NCI-H524 treated with DMSO at 0.1 percent for 48 hours (cell line): Measurements from ENCODE around the gene ZBTB33.

ENCODE experiments used
- DNase-seq: peaks from one replicate; lab custom pipeline; 2025; lab: John Stamatoyannopoulos, UW

ZBTB33 gene

DNA sequence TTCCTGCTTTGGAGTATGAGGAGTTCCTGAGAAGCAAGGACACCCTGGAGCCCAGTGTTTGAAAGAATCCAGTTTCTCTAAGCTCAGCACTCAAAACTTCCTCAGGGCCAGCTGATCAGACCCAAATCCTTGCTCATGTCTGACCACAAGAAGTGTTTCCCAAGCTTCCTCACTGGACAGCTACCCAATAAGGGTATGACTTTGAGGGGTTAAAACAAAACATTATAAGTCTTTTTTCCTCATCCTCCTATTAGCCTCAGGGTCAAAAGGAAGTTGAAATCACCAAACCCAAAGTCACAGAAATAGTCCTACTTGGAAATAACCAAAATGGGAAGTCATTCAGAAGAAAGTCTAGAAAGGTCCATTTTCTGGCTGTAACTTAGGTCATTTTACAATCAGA is 13.7 kb downstream of the ZBTB33 start:
- no peak for DNase-seq

DNA sequence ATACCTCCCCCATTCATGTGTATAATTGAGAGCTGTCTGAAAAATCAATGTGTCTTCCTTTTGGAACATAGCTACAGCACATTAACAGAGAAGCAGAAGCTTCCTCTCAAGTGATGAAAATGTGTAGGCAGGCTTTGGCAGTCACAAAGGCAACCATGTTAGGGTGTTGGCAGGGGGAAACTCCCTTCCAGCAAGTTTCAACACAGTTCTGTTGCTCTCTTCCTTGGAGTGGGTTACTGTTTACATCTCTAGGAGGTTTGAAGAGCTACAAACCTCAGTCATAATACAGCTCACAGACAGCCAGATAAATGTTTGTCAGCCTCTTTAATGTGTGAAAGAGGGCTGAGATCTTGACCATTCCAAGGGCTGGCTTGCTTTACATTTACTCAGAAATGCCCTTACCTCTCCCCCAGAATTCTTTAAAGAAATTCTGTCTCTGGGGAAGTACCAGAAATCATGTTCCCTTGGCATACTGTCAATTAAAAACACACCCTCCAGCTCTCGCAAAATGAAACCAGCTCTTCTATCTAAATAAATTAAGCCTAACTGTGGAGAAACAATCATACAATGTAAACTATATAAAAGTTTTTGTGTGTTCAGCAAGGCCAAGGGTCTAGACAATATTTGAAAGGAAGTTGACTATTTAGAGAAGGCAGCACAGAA is 18.9 kb downstream of the ZBTB33 start:
- DNase-seq = no peak

DNA sequence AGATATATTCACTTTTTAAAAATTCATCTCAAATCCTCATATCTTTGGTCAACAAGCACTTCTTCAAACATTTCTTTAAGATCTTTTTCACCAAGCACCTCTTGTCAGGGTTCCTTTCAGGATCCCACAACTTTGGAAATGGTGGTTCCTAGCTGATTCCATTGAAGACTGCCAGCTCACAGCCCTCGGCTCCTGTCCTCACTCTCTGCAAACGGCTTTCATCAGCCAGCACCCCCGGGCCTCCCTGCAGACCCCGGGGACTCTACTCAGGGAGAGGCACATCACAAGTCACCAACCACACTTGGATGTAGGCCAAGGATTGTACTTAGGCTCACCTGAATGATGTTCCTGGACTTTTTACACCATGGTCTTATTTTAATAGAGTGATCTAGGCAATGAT is 20.0 kb downstream of the ZBTB33 start:
- DNase-seq = no peak

DNA sequence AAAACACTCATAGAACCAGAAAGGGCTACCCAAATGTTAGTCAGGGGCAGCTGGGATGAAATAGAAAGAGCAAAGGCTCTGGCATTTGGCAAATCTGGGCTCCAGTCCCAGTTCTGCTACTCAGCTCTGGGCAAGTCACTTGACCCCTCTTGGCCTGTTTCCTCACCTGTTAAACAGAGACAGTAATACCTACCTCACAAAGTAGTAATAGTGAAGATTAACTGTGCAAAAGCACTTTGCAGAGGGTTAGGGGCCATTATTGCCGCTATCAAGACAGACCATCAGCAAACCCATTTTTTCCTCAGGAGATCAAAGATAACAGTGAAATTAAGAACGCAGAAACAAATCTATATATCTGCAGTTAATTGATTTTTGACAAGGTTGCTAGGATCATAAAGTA is 20.6 kb downstream of the ZBTB33 start:
- DNase-seq = no peak

DNA sequence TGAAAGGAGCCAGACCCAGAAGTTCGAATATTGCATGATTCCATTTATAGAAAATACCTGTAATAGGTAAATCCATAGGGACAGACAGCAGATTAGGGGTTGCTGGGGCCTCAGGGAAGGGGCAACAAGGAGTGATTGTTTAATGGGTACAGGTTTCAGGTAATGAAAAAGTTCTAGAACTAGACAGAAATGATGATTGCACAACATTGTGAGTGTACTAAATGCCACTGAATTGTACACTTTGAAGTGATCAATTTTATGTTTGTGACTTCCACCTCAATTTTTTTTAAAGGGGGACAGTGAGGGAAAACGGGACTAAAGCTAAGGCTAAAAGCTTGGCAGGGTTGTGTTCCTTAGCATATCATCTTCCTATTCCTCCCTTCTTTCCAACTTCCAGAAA is 23.5 kb downstream of the ZBTB33 start:
- DNase-seq = no peak

DNA sequence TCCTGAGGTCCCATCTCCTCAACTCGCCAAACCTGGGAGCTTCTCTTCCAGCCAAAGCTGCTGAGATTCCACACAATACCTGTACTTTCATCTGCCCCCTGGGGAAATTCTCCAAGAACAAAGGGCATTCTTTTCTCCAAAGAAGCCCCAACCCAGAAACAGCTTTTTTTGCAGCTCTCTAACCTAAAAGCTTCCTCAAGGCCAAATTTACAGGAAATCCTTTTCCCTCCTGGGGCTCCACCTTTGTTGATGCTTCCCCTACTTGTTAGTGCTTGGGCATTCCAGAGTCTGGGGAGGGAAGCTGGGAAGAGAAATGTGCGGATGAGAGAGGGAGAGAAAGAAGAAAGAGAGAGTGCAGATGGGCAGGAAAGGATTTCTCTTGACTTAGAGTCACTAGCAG is 24.3 kb downstream of the ZBTB33 start:
- DNase-seq = no peak

DNA sequence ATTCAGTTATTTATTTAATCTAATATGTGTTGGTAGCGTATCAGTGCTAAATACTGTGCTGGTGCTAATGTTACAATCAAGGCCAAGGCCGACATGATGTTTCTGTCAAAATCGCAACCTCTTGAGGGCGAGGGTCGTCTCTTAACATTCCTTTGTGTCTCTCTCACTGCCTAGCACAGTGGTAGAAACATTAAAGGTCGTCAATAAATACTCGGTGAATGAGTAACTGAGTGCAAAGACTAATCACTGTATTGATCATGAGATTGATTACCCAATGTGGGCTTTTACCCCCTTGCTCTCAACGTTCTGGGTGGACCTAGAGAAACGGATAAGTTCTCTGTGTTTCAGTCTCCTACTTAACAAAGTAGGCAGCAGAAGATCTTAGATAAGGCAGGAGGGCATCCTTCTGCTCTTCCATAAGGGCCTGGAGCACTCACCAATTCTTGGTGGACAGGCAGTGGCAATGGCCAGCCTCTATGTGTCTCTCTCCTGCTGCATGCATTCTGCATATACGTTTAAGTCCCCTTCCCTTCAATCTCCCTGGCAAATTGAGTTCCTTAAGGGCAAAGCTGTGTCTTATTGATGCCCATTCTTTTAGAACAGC is 30.5 kb downstream of the ZBTB33 start:
- no peak for DNase-seq

DNA sequence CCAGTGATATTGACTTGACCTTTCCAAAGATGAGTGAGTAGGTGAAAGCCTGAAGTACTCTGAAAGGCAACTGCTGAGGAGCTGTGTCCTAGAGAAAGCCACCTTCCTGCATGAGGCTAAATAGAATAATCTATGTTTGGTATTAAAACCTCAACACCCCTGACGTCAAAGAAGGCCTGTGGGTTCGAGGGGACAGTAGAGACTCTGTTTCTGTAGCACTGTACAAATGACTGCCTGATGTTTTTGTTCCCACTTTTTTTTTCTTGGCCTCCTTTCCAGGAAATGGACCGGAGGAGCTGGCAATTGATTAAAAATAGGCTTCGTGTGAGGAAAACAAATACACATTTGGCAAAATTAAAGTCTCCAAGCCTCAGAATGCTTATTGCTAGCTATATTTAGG is 31.1 kb downstream of the ZBTB33 start:
- DNase-seq = no peak

DNA sequence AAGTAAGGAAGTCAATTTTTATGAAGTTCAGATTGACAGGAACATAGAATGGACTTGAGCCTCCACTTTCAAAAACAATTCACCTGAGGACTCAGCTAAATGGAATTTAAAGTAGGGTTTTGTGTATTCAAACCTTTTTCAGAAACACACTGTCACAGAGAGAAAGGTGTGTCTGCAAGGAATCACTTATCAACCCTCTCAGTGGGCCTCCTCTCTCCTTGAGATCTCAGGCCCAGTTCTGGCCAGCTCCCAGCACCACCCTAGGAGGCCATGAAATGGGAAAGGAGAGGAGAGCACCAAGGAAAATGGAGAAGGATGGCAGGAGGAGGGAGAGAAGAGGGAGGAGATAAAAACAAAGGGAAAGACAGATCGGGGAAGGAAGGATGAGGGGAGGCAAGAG is 32.1 kb downstream of the ZBTB33 start:
- DNase-seq = no peak

DNA sequence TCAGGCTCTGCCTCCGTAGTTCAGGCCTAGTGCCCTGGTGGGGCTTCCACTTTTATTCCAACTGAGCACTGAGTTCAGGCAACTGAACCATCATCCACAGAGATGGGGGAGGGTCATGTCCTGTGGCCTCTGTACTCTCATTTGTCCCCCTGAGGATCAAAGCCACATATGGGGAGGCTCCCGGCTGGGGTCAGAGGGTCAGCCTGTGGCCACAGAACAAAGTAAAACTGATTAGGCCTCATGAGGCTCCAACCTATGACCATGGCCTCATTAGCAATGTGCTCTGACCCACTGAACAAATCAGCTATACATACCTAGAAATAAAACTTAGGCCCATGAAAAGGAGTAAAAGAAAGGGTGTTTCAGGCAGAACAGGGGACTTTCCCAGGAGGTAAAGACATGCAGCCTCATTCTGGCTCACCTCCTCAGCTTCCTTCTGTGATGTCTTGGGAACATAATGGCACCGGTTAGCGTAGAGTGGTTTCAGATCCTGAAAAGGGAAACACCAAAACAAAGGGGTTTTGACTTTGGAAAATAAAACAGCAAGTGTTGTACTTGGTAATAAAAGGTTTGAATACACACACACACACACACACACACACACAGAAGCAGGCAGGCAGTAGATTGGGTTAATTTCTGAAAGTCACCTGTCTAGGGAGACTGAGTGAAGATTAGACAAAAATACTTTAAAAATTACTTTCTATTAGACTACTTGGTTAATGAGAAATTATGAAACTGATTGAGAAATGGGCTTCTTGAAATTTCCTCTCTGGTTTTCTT is 36.3 kb downstream of the ZBTB33 start:
- no peak for DNase-seq

DNA sequence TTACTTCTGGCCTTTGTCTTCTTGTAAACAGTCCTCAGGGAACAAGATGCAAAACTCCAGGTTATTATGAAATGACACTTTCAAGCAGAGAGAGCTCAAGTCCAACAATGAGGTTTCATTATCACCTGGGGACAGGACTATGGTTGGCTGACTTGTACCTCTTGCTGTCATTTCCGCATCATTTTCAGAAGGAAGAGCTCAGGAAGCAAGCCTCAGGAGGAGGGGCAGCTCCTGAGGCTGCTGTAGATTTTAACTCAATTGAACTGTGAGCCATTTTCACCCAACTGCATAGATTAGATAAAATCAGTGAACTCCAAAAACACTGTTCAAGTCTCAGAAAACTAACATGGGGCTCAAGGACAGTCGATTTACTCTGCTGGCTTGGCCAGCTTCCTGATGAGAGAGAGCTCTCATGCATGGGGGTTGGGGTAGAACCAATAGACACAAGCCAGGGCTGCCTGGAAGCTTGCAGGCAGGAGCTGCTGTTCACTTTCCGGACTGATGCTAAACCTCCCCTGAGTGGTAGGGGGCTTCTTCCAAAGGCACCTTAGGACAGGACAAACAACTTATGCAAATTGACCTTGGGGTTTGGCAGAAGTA is 37.0 kb downstream of the ZBTB33 start:
- DNase-seq = no peak

DNA sequence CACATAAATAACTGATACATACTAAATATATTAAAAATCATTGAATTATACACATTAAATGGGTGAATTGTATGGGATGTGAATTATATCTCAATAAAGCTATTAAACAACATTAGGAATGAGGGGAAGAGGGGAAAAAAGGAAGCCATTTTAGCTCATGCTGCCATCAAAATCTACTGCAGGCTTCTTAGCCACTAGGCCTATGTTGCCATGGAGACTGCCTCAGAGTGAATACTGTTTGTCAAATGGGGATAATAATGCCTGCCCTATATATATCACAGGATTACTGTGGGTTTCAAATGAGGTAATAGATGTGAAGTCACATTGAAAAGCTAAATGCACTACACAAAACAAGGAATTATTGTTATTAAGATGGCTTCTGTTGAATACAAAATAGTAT is 39.5 kb downstream of the ZBTB33 start:
- no peak for DNase-seq

DNA sequence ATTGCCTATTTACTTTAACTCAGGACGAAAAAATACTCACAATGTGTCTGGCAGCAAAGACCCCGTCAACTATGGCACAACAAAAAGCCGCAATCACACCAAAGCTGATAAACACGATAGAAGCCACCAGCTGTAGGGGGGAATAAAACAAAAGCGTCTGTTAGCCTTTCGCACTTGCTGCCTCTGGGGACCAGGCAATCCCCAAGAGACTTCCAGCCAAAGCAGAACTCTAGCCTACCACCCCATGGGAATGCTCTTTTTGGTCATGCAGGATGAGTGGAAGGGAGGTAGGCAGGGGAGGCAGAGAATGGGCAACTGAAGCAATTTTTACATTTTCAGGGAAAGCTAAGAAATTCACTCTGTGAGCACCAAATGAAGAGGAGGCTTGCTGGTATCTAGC is 40.6 kb downstream of the ZBTB33 start:
- DNase-seq = no peak

DNA sequence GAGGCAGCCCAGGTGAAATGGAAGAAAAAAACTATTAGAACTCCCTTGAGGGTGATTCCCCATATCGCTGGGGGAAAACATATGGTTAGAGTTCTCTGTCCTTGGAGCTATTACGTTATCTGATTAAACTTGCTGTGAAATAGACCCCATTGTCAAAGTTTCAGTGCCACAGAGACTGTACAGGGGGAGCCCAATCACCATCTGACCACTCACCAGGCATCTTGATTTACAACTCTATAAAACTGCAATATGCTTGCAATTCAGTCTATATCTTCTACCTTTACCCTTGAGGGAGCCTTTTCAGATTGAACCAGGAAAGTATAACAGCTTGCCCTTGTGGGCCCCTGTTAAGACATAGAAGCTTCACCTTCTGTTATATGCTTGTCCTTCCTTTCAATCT is 42.4 kb downstream of the ZBTB33 start:
- DNase-seq = no peak

DNA sequence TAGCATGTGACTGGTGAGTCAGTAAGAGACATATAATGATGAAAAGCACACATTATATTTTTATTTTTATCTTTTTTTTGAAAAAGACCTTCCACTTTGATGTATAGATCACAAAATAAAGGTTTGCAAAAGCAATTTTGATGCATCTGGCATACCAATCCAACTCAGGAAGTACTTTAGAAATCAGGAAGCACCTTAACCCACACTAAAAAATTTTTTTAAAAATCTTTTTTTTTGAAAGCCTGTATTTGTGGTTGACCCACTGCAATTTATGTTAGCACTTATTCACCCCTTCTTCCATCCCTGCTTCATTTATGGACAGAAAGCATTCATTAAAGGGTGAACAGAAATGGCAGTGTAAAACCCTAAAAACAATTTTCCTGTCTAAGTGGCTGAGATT is 44.0 kb downstream of the ZBTB33 start:
- no peak for DNase-seq

DNA sequence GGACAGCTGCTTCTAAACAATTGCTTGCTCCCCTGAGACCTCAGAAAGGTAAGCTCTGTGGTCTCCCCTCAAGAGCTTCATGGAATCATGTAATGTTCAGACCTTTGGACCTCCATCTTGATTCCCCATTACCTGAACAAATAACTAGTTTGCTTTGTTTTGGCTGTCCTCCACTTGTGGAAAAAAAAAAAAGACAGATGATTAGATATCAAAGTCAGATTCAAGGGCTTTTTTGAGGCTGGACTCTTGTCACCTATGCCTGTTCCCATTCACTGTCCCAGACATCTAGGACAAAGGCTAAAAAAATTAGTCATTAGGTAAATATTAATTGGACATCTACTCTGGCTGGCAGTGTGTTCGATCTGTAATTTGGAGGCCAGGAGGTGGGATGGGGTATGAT is 47.3 kb downstream of the ZBTB33 start:
- DNase-seq = no peak

DNA sequence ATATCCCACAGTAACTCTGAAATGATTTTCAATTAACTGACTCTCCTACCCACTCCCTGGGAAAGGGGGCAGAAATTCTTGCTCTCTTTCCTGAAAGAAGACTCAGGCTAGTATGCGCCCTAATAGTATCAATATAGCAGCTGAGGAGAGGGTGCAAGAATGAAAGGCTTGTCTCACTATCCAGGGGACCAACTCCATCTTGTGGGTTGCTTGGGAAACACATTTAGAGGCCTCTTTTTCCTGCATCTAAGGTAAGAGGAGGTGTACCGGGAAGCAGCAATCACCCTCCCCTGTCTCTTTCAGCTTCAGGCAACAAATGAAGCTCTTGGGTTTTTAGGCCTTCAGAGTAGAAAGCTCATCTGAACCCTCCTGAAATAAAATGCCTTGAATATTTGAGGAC is 49.3 kb downstream of the ZBTB33 start:
- DNase-seq = no peak

DNA sequence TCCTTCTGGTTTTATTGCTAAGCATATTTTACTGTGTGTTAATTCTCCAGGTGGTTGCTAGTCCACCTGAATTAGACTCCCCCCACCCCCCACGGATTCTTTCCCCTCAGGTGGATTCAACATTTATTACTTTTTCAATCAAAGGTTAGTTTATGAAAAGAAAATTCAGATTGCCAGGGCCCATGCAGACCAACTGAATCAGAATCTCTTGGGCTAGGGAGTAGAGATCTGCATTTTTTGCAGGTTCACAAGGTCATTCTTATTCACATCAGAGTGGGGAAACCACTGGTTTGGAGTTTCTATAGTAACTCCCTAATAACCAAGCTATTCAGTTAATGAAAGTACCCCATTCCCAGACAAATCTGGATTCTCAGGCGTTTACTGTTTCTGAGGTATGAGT is 50.9 kb downstream of the ZBTB33 start:
- no peak for DNase-seq

DNA sequence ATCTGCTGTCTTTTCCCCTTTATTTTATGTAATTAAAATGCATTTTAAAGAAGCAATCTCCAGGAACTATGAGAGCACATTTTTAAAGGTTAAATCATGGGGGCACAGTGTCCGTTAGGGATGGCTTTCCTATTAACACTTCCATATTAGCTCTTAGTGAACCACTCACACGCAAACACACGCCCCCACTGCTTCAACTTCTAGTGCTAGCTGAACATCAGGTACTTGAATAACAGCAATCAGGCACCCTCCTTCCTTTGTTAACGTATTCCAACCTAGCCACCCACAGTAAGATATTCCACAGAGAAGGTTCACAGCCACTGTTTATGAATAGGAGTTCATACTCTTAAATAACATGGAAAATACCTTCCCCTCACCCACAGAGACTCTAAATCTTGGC is 51.3 kb downstream of the ZBTB33 start:
- no peak for DNase-seq

DNA sequence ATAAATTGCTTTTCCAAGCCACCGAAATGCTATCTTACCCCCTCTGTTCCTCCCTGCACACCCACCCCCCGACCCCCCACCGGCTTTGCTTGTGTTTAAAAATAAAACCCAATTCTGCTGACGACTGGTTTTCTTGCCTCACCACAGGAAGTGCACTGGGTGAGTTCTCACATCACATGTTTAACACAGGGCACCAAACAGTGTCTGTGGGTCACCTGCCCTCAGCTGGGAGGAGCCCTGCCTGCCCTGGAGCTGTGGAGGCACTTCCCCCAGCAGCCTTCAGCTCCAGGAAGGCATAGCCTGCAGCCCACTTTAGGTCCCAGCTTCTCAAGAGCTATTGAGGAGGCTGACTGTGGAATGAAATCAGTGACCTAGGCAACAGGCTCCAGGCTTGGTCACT is 51.8 kb downstream of the ZBTB33 start:
- no peak for DNase-seq

DNA sequence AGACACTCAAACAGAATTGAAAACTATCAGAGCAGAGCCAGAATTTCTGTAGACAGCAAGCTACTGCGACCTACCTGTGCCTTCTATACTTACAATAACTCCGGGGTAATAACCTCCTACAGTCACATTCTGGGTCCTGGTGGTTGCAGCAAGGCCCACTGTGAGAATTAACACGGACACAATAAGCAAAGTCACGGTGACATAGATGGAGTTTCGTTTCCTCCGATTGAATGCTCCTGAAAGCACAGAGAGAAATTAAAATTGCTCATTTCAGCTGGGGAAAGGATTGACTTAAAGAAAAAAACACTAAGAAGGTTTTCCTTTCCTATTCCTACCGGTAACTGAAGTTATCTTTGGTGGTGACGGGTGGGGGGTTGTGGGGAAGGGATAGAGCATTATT is 53.6 kb downstream of the ZBTB33 start:
- no peak for DNase-seq

DNA sequence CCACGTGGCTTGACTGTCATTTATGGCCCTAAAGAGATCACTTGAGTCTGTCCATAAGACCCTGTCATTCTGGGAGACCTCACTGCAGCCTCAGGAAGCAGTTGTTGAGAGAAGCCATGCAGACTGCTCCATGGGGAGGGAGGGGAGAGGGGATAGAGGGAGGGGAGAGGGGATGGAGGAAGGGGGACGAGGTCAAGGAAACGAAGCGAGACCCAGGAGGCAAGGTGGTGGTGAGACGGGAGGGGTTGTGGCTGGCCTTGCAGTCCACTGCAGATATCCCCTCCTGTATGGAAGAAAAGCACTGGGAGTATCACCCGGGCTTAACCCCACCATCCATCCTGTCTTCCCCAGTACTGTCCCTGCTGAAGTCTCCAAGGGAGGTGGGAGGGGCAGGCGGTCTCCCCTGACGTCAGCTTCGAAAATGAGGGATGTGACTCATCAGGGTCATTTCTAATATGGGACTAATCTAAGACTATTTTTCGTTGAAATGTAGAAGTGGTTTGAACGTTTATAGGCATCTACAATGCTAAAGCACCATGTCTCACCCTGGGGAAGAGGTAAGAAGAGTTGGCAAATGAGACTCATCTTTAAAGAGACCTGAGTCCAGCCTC is 55.0 kb downstream of the ZBTB33 start:
- DNase-seq = no peak

DNA sequence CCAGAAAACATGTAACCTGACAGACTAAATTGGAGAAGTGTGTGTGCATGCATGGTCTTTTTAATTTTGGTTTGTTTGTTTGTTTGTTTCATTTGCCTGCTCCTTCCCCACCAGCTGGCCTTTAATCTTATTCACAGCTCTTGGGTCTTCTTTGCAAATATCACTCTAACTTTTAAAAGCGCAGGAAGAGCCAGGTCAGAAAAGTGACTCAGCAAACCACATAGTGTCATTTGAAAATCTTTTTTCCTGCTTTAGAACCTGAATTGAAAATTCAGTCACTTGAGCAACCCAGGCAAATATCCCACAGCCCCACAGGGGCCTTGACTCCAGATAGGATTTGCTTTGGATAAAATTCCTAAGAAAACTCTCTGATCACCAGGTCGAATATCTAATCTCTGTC is 56.0 kb downstream of the ZBTB33 start:
- no peak for DNase-seq
